Aorta (tissue), 5 donors: ENCODE measurements around the gene RIN3. TPM values are rescaled to one million over a fixed set of nuclear protein-coding genes. Genes with fewer than 3 reads are reported as not detected.
A peak's percentile ranks its signal among the peaks of the same experiment; 100 is the strongest.

Experiments used
- ATAC-seq: fragments of 200-7000 bp; cut with Tn5 transposase; one replicate; pipeline ENCODE4 v1.9.1; 2022; ENCODE audit warnings: moderate library complexity; ENCODE audit not compliant: low FRiP score
- DNase-seq, 2 donors: peaks; one replicate each; pipeline ENCODE4 v3.0.0-alpha.2; 2020
- H3K27ac ChIP-seq, 2 donors: one replicate each; pipeline ENCODE4 v1.5.1; 2013; ENCODE audit warnings: low read length in 2 of 2, mild to moderate bottlenecking in 2 of 2, moderate library complexity in 2 of 2, control low read depth in 1 of 2, inconsistent platforms in 1 of 2, low read depth in 1 of 2
- H3K27me3 ChIP-seq, 2 donors: one replicate each; pipeline ENCODE4 v1.6.1; 2013; ENCODE audit warnings: control low read depth in 1 of 2, low read length in 1 of 2, mild to moderate bottlenecking in 1 of 2, moderate library complexity in 1 of 2; ENCODE audit not compliant: insufficient read depth in 2 of 2, control insufficient read depth in 1 of 2
- H3K36me3 ChIP-seq, 2 donors: one replicate each; pipeline ENCODE4 v1.6.1; 2013; ENCODE audit warnings: control low read depth in 1 of 2, low read length in 1 of 2, mild to moderate bottlenecking in 1 of 2; ENCODE audit not compliant: insufficient read depth in 2 of 2, control insufficient read depth in 1 of 2
- H3K4me1 ChIP-seq, 2 donors: one replicate each; pipeline ENCODE4 v1.6.1; 2013; ENCODE audit warnings: low read length in 2 of 2, control low read depth in 1 of 2, mild to moderate bottlenecking in 1 of 2, moderate library complexity in 1 of 2; ENCODE audit not compliant: insufficient read depth in 2 of 2, control insufficient read depth in 1 of 2
- H3K4me3 ChIP-seq, 2 donors: one replicate each; pipeline ENCODE4 v1.5.1; 2013; ENCODE audit warnings: low read length in 2 of 2, control low read depth in 1 of 2, mild to moderate bottlenecking in 1 of 2
- H3K9me3 ChIP-seq: one replicate; pipeline ENCODE4 v1.6.1; 2013; ENCODE audit warnings: mild to moderate bottlenecking, low read length; ENCODE audit not compliant: control insufficient read depth
- WGBS, 2 donors: extraction: QIAGEN DNeasy Blood & Tissue Kit; methylation state at CpG; one replicate each; pipeline ENCODE4 v1.1.7; 2013; 5-methylcytosine and 5-hydroxymethylcytosine counted together
- intact Hi-C, 2 donors: fragments of 100-400 bp; cut with DNase I; formaldehyde crosslinking; loops; one replicate each; pipeline versions ENCODE4 v1.14.2 to v1.15.0; 2022
- polyA plus RNA-seq, 2 donors: library from polyadenylated mRNA; stranded (reverse); fragments of 200-250 nt; gene quantifications; one replicate each; pipeline ENCODE4 v1.2.3, GENCODE V29; 2013
- total RNA-seq, 2 donors: library from RNA; stranded (reverse); fragmentation: NEBNext Ultra II Directional; extraction: Animal tissue kit (Norgen Biotek cat#: 25700); gene quantifications; one replicate each; pipeline ENCODE4 v1.2.1, GENCODE V29; 2021
- donor health status: healthy with polysubstance abuse.
- donor health status: Bipolar disorder and iron deficiency.
- donor health status: DM: no; HTN: no; CAD: no.
- donor health status: DM: no; HTN: no; CAD: no.
- donor health status: DM: yes; HTN: yes; CAD: no.

The RIN3 gene
- total and polyA plus RNA-seq, 4 donors: 10.5 to 53.8 (median 30.1) TPM

DNA sequence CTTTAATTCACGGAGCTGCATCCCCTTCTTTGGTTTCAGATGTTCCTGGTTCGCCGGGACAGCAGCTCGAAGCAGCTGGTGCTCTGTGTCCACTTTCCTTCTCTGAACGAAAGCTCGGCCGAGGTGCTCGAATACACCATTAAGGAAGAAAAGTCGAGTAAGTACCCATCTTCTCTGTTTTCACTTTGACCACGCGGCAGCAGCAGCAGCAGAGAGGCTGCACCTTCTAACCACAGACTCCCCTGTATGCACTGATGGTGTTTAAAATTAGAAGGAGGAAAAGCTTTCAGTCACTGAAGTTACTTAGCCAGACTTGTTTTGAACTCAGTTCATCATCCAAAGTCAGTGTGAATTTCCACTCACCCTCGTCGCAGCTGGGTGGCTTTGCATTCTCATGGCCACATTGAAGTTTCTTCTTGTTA, 63.8 kb downstream of the RIN3 start:
- 85 to 96% methylated on average over 13 of the region's 13 CpGs for WGBS, 2 donors
- Histone ChIP-seq H3K27ac (no peak overlapping the region), H3K36me3 (no peaks in the 10 kb centered on the region)

DNA sequence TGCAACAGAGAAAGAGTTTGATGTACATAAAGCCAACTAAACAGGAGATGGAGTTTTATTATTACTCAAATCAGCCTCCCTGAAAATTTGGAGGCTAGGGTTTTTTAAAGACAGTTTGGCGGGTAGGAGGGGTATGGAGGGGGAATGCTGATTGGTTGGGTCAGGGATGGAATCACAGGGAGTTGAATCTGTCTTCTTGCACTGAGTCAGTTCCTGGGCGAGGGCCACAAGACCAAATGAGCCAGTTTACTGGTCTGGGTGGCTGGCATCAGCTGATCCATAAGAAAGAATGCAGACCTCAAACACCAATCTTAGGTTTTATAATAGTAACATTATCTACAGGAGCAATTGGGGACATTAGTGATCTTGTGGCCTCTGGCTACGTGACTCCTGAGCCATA, 64.9 kb downstream of the RIN3 start:
- Histone ChIP-seq H3K4me1 (no peaks in the 10 kb centered on the region), H3K4me3 (no peak overlapping the region), H3K9me3 (no peaks in the 10 kb centered on the region), H3K27ac (peak overlapping the region in 1 of 2 donors; percentile 65), H3K36me3 (peaks cover 0 to 1% of the 10 kb centered on the region in 2 donors), H3K27me3 (no peaks in the 10 kb centered on the region)
- ATAC-seq (no peak), DNase-seq (peak; percentile 79 to 87)
- intact Hi-C loops: no loop called here
- WGBS, 2 donors: 26 to 29% methylated on average over 3 of the region's 3 CpGs

More for the DNA sequence above, 63.8 kb downstream of the RIN3 start:
- H3K4me1 ChIP-seq: no peaks in the 10 kb centered on the region
- no peaks in the 10 kb centered on the region for H3K9me3 ChIP-seq
- intact Hi-C loops: no loop called here
- no peaks in the 10 kb centered on the region for H3K27me3 ChIP-seq
- no peak overlapping the region for H3K4me3 ChIP-seq
- ATAC-seq (no peak), DNase-seq (no peak)

DNA sequence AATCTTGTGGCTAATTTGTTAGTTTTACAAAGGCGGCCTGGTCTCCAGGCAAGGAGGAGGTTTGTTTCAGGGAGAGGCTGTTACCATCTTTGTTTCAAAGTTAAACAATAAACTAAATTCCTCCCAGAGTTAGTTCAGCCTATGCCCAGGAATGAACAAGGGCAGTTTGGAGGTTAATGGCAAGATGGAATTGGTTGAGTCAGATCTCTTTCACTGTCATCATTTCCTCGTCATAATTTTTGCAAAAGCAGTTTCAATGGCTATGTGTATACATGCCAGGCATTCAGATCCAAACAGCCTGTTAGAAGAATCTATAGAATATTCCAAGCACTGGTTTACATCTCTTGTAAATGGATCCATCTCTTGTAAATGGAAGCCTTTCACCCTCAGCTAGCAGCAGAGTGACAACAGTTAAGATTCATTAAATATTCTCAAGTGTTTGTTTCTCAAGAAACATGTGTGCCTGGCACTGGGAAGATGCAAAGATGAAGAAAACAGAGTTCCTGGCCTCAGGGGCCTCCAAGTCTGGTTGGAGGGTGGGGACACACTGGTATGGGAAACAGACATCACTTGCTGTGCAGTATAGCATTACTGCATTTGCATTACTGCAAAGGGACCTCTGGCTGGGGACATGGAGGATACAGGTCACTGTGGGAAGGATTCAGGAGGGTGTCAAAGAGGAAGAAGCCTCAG, 65.8 kb downstream of the RIN3 start:
- peaks cover 0 to 1% of the 10 kb centered on the region in 2 donors for H3K36me3 ChIP-seq
- H3K27ac ChIP-seq: peak overlapping the region in 1 of 2 donors; percentile 21
- no peak overlapping the region for H3K4me3 ChIP-seq
- no peaks in the 10 kb centered on the region for H3K9me3 ChIP-seq
- H3K4me1 ChIP-seq: no peaks in the 10 kb centered on the region
- H3K27me3 ChIP-seq: no peaks in the 10 kb centered on the region
- WGBS, 2 donors: 87 to 93% methylated on average over 2 of the region's 2 CpGs
- intact Hi-C loops: no loop called here
- DNase-seq: no peak
- no peak for ATAC-seq

DNA sequence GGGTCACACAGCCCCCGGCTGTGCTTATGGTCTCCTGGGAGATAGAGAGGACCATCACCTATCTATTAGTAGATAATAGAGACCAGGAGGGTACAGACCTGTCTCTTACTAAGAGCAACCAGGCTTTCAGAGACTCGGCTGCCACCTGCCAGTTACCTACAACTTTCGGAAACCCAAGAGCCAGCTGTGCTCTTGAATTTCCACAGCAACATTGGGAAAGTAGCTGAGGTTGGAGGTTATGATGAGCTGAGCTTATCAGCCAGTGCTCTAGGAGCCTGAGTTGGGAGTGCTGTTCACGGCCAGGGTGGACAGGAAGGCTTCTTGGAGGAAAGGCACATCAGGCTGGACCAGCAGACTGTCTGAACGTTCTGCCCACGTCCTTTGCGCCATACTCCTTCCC, 67.6 kb downstream of the RIN3 start:
- Histone ChIP-seq H3K36me3 (peaks cover 0 to 1% of the 10 kb centered on the region in 2 donors), H3K4me3 (no peak overlapping the region), H3K27me3 (no peaks in the 10 kb centered on the region), H3K27ac (peak overlapping the region in 1 of 2 donors; percentile 14), H3K4me1 (no peaks in the 10 kb centered on the region), H3K9me3 (no peaks in the 10 kb centered on the region)
- intact Hi-C loops: loop anchor here in 1 of 2 donors (5.0 kb wide), 1 partner anchor 39 kb away; no protein-coding TSS in a partner anchor
- DNase-seq: no peak
- ATAC-seq: no peak
- WGBS, 2 donors: 76 to 91% methylated on average over 7 of the region's 7 CpGs

DNA sequence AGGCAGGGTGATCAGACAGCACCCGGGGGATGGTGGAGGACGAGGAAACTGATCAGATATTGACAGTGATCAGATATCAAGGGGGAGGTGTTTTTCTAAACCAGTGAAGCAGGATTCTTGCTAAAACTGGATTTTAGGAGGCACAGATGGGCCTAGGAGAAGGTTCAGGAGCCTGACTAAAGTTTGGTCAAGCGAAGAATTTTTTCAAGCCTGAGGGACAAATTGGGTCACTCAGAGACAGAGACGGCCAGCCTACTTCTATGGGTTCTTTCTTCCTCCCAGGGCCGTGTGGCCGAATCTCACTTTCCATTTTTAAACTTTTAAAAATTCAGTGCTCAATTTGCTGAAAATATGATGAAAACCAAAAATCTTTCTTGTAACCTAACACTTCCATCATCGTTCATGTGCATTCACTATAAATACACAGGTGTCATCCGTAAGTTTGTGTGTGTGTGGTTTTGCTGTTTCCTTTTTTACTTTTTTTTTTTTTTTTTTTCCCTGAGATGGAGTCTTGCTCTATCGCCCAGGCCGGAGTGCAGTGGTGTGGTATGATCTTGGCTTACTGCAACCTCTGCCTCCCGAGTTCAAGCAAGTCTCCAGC, 68.5 kb downstream of the RIN3 start:
- Histone ChIP-seq H3K27me3 (no peaks in the 10 kb centered on the region), H3K27ac (no peak overlapping the region), H3K4me3 (no peak overlapping the region), H3K36me3 (peaks cover 0 to 1% of the 10 kb centered on the region in 2 donors), H3K4me1 (no peaks in the 10 kb centered on the region), H3K9me3 (no peaks in the 10 kb centered on the region)
- intact Hi-C loops: loop anchor here in 1 of 2 donors (5.0 kb wide), 1 partner anchor 40 kb away; no protein-coding TSS in a partner anchor
- ATAC-seq: no peak
- DNase-seq: no peak
- WGBS, 2 donors: 92 to 94% methylated on average over 11 of the region's 11 CpGs

DNA sequence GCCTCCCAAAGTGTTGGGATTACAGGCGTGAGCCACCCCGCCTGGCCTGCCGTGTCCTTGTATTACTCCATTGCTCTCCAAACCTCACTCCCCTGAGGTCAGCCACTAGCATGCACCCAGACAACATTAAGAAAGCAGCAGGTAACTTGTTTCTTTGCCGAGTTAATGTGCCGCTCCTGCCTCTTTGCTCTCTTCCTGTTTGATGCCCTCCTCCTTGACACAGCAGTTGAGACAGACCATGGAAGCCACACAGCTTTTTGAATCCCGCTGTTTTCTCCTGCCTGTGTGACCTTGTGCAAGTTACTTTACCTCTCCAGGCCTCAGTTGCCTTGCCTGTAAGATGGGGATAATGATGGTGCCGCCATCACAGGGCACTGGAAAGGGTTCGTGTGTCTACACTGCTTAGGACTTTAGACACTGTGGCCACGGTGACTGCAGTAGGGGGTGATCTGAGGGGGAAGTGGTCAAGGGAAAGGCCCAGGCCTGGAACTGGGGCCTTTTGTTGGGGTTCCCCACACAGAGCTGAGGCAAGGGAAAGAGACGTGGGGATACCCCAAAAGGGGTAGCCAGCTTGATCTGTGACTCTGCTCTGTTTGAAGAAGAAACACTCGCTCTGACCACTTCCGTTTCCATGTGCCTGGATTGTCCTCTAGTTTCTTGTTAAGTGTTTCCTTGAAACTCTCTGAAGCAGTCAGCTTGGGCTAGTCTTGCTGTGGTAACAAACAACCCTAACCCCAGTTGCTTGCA, 69.3 kb downstream of the RIN3 start:
- Histone ChIP-seq H3K27me3 (no peaks in the 10 kb centered on the region), H3K27ac (peak overlapping the region in 1 of 2 donors; percentile 27), H3K9me3 (no peaks in the 10 kb centered on the region), H3K36me3 (peaks cover 0 to 1% of the 10 kb centered on the region in 2 donors), H3K4me1 (peaks cover 0 to 3% of the 10 kb centered on the region in 2 donors), H3K4me3 (no peak overlapping the region)
- ATAC-seq (no peak), DNase-seq (no peak)
- 95 to 96% methylated on average over 12 of the region's 12 CpGs for WGBS, 2 donors
- intact Hi-C loops: loop anchor here in 1 of 2 donors (5.0 kb wide), 1 partner anchor 41 kb away; no protein-coding TSS in a partner anchor

DNA sequence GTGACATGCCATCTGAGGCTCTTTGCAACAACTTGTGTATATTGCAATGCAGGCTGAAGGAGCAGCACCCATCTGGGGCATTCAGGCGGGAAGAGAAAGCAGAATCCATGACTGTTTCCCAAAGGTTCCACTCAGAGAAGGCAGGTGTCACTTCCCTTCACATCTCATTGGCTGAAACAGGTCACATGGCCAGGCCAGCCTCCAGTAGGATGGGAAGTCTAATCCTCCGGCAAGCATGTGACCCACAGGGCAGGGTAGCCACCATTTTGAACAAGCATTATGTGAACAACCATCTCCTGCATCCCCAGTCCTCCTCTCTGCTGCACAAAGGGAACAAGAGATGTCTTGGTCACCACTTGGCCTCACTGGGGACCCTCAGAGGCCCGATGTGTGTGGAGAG, 70.6 kb downstream of the RIN3 start:
- intact Hi-C loops: loop anchor here in 1 of 2 donors (5.0 kb wide), 1 partner anchor 42 kb away; no protein-coding TSS in a partner anchor

DNA sequence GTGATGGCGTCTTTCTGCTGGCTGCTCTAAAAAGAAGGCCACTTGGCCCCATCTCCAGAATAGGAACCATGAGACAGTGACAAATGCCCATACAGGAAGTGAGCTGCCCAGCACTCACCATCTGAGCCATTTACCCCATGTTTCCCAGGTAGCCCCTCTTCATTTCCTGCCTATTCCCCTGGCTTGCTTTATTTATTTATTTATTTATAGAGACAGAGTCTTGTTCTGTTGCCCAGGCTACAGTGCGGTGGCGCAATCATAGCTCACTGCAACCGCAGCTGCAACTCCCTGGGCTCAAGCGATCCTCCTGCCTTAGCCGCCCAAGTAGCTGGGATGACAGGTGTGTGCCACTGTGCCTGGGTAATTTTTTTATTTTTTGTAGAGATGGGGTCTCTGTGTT, 71.2 kb downstream of the RIN3 start:
- H3K4me1 ChIP-seq: peaks cover 5% of the 10 kb centered on the region in 2 donors
- peak overlapping the region; percentile 41 to 91 for H3K27ac ChIP-seq
- DNase-seq: no peak
- no peak for ATAC-seq
- intact Hi-C loops: loop anchor here (5.0 kb wide), 3 partner anchors 33 to 73 kb away; partner anchors contain the start of gene RIN3 (in 1 of the 2)
- H3K36me3 ChIP-seq: peaks cover 0 to 1% of the 10 kb centered on the region in 2 donors
- no peaks in the 10 kb centered on the region for H3K9me3 ChIP-seq
- 94 to 96% methylated on average over 6 of the region's 6 CpGs for WGBS, 2 donors
- no peaks in the 10 kb centered on the region for H3K27me3 ChIP-seq
- H3K4me3 ChIP-seq: no peak overlapping the region

More for the DNA sequence above, 70.6 kb downstream of the RIN3 start:
- H3K27me3 ChIP-seq: no peaks in the 10 kb centered on the region
- H3K36me3 ChIP-seq: peaks cover 0 to 1% of the 10 kb centered on the region in 2 donors
- H3K4me1 ChIP-seq: peaks cover 0 to 3% of the 10 kb centered on the region in 2 donors
- peak overlapping the region in 1 of 2 donors; percentile 41 for H3K27ac ChIP-seq
- WGBS, 2 donors: 95 to 96% methylated on average over 3 of the region's 3 CpGs
- H3K4me3 ChIP-seq: no peak overlapping the region
- no peaks in the 10 kb centered on the region for H3K9me3 ChIP-seq
- DNase-seq (no peak), ATAC-seq (no peak)
